ENCODE results near the gene BCL2L1.

BCL2L1 gene

GRCh38 chr20:31644701-31645100 is 78.0 kb downstream of the BCL2L1 start:
- H3K4me3 Mint-ChIP-seq, result no peak overlapping the region
- no peak overlapping the region for H3K27ac Mint-ChIP-seq
- H3K27me3 Mint-ChIP-seq (ENCODE audit: low read depth), result peaks cover 4% of the 10 kb centered on the region
- no peaks in the 10 kb centered on the region for H3K4me1 Mint-ChIP-seq
- H3K9me3 Mint-ChIP-seq, result no peaks in the 10 kb centered on the region
- no peak for TF ChIP-seq CTCF (IDR thresholded peaks at IDR 0.05; ENCODE audit: unreplicated experiment in 3 of 3)
- H3K36me3 Mint-ChIP-seq (ENCODE audit: low read depth), result no peaks in the 10 kb centered on the region

- H3K9me3 Mint-ChIP-seq, result no peaks in the 10 kb centered on the region
- H3K4me1 Mint-ChIP-seq, result no peaks in the 10 kb centered on the region
- H3K27me3 Mint-ChIP-seq (ENCODE audit: low read depth), result peaks cover 4% of the 10 kb centered on the region
- H3K4me3 Mint-ChIP-seq, result no peak overlapping the region
- no peaks in the 10 kb centered on the region for H3K36me3 Mint-ChIP-seq (ENCODE audit: low read depth)
- no peak overlapping the region for H3K27ac Mint-ChIP-seq
- TF ChIP-seq CTCF (IDR thresholded peaks at IDR 0.05; ENCODE audit: unreplicated experiment in 3 of 3), result no peak
Measured at GRCh38 chr20:31643522-31643921, 79.1 kb downstream of the BCL2L1 start.

GRCh38 chr20:31642837-31643236 is 79.8 kb downstream of the BCL2L1 start:
- no peaks in the 10 kb centered on the region for H3K9me3 Mint-ChIP-seq
- peaks cover 4% of the 10 kb centered on the region for H3K27me3 Mint-ChIP-seq (ENCODE audit: low read depth)
- TF ChIP-seq CTCF (IDR thresholded peaks at IDR 0.05; ENCODE audit: unreplicated experiment in 3 of 3), result no peak
- H3K4me1 Mint-ChIP-seq, result no peaks in the 10 kb centered on the region
- no peak overlapping the region for H3K27ac Mint-ChIP-seq
- H3K4me3 Mint-ChIP-seq, result no peak overlapping the region
- no peaks in the 10 kb centered on the region for H3K36me3 Mint-ChIP-seq (ENCODE audit: low read depth)

GRCh38 chr20:31641391-31641790 is 81.3 kb downstream of the BCL2L1 start:
- Mint-ChIP-seq H3K36me3 (ENCODE audit: low read depth) (no peaks in the 10 kb centered on the region), H3K4me3 (no peak overlapping the region), H3K27ac (no peak overlapping the region), H3K9me3 (no peaks in the 10 kb centered on the region), H3K4me1 (no peaks in the 10 kb centered on the region), H3K27me3 (ENCODE audit: low read depth) (peaks cover 4% of the 10 kb centered on the region)
- no peak for TF ChIP-seq CTCF (IDR thresholded peaks at IDR 0.05; ENCODE audit: unreplicated experiment in 3 of 3)

GRCh38 chr20:31640259-31640658 is 82.4 kb downstream of the BCL2L1 start:
- Mint-ChIP-seq H3K9me3 (no peaks in the 10 kb centered on the region), H3K4me1 (no peaks in the 10 kb centered on the region), H3K27me3 (ENCODE audit: low read depth) (peaks cover 4% of the 10 kb centered on the region), H3K4me3 (no peak overlapping the region), H3K27ac (no peak overlapping the region), H3K36me3 (ENCODE audit: low read depth) (no peaks in the 10 kb centered on the region)
- TF ChIP-seq CTCF (IDR thresholded peaks at IDR 0.05; ENCODE audit: unreplicated experiment in 3 of 3), result no peak

- Mint-ChIP-seq H3K36me3 (ENCODE audit: low read depth) (no peaks in the 10 kb centered on the region), H3K9me3 (no peaks in the 10 kb centered on the region), H3K27me3 (ENCODE audit: low read depth) (peaks cover 4% of the 10 kb centered on the region), H3K4me3 (no peak overlapping the region), H3K27ac (no peak overlapping the region), H3K4me1 (no peaks in the 10 kb centered on the region)
- no peak for TF ChIP-seq CTCF (IDR thresholded peaks at IDR 0.05; ENCODE audit: unreplicated experiment in 3 of 3)
Measured at GRCh38 chr20:31638816-31639215, 83.9 kb downstream of the BCL2L1 start.

Data from nephron (organoid).